Activated naive CD8-positive, alpha-beta T cell treated with anti-CD3 and anti-CD28 coated beads for 36 hours (primary cell): ENCODE results near the gene HES5. TPM values are rescaled to one million over a fixed set of nuclear protein-coding genes. Genes with fewer than 3 reads are reported as not detected.
A peak's percentile ranks its signal among the peaks of the same experiment; 100 is the strongest.

Experiments used
- DNase-seq: peaks from one replicate; pipeline ENCODE4 v3.0.0; 2021
- H3K27ac Mint-ChIP-seq: one replicate; pipeline ENCODE4 v1.8.0; 2022; ENCODE audit warnings: mild to moderate bottlenecking, moderate library complexity, mixed read lengths
- H3K27me3 Mint-ChIP-seq: one replicate; pipeline ENCODE4 v1.8.0; 2022; ENCODE audit warnings: mild to moderate bottlenecking, mixed read lengths
- H3K36me3 Mint-ChIP-seq: one replicate; pipeline ENCODE4 v1.8.0; 2021; ENCODE audit warnings: mild to moderate bottlenecking, mixed read lengths
- H3K4me1 Mint-ChIP-seq: one replicate; pipeline ENCODE4 v1.8.0; 2021; ENCODE audit warnings: mixed read lengths
- H3K4me3 Mint-ChIP-seq: one replicate; pipeline ENCODE4 v1.8.0; 2022; ENCODE audit warnings: mild to moderate bottlenecking, moderate library complexity, mixed read lengths
- H3K9me3 Mint-ChIP-seq: one replicate; pipeline ENCODE4 v1.8.0; 2022; ENCODE audit warnings: mixed read lengths
- total RNA-seq, 2 experiments: library from RNA; stranded (reverse); gene quantifications; one replicate each; pipeline ENCODE4 v1.2.3, GENCODE V29; 2021

The HES5 gene
- total RNA-seq, 2 experiments from 2014 or later: 0.28 TPM; not detected in 1

DNA sequence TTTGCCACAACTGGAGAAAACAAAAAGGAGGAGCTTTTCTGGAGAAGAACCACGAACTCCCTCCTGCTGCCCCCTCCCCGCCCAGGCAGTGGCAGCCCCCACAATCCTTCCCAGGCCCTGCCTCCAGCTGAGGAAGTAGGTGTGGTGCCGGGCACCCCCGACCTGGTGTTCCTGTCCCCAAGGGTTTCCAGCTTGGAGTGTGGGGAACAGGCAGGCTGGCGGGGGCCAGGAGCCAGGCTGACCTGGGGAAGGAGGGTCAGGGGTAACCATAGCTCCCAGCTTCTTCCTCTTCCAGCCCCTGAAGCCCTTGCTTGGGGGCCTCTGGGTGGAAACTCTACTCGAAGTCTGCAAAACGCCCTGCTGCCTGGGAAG lies 4.2 kb upstream of the HES5 start:
- DNase-seq: no peak
- Mint-ChIP-seq H3K9me3 (no peaks in the 10 kb centered on the region), H3K4me1 (peaks cover 2% of the 10 kb centered on the region), H3K27ac (no peak overlapping the region), H3K4me3 (no peak overlapping the region), H3K36me3 (no peaks in the 10 kb centered on the region), H3K27me3 (peaks cover 6% of the 10 kb centered on the region)

DNA sequence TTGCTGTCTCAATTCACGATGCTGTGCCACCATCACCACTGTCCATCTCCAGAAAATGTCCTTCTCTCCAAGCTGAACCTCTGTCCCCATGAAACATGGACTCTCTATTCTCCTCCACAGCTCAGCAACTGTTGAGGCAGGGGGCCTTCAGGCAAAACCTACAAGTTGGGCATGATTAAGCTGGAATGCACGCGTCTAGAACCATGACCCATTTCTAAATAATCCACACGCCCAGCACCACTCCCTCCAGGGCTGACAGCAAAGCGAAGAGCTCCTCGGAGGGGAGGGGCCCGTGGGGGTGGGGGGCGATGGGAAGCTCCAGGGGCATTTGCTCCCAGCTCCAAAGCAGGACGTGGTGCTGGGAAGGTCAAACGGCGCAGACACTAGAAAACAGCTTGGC lies 3.3 kb upstream of the HES5 start:
- no peak for DNase-seq
- H3K4me1 Mint-ChIP-seq: peaks cover 10% of the 10 kb centered on the region

DNA sequence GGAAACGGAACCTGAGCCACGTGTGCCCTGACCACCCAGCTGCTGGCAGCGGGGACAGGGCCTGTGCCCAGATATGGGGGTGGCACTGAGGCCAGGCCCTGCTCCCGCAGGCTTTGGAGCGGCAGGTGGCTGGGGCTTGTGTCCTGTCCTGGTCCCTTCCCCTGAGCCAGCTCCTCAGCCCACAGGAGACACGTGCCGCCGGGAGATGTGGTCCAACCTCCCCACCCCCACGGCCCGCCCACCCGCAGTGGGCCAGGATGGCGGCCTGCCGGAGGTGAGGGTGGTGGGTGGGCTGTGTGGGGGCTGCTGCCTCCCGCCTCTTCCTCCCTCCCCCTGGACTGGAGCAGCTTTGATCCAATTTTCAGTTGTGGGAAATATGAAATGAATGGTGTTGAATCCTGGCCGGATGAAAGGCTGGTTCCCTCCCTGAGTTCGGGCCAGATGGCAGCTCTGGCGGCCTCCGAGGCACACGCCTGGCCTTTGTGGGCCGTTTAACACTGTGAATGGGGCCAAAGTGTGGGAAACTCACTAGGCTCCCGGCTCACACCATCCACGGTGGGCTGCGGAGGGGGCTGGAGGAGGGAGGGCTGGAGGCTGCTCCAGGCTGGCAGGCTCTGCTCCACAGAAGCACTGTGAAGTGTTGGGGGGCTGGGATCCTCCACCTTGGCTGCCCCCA lies 2.6 kb upstream of the HES5 start:
- H3K27me3 Mint-ChIP-seq: peaks cover 6% of the 10 kb centered on the region
- no peaks in the 10 kb centered on the region for H3K36me3 Mint-ChIP-seq
- peaks cover 10% of the 10 kb centered on the region for H3K4me1 Mint-ChIP-seq
- H3K9me3 Mint-ChIP-seq: no peaks in the 10 kb centered on the region
- H3K27ac Mint-ChIP-seq: no peak overlapping the region
- DNase-seq: no peak
- H3K4me3 Mint-ChIP-seq: no peak overlapping the region

More for the DNA sequence above, 3.3 kb upstream of the HES5 start:
- no peaks in the 10 kb centered on the region for H3K36me3 Mint-ChIP-seq
- H3K4me3 Mint-ChIP-seq: no peak overlapping the region
- no peak overlapping the region for H3K27ac Mint-ChIP-seq
- H3K27me3 Mint-ChIP-seq: peaks cover 6% of the 10 kb centered on the region
- H3K9me3 Mint-ChIP-seq: no peaks in the 10 kb centered on the region

DNA sequence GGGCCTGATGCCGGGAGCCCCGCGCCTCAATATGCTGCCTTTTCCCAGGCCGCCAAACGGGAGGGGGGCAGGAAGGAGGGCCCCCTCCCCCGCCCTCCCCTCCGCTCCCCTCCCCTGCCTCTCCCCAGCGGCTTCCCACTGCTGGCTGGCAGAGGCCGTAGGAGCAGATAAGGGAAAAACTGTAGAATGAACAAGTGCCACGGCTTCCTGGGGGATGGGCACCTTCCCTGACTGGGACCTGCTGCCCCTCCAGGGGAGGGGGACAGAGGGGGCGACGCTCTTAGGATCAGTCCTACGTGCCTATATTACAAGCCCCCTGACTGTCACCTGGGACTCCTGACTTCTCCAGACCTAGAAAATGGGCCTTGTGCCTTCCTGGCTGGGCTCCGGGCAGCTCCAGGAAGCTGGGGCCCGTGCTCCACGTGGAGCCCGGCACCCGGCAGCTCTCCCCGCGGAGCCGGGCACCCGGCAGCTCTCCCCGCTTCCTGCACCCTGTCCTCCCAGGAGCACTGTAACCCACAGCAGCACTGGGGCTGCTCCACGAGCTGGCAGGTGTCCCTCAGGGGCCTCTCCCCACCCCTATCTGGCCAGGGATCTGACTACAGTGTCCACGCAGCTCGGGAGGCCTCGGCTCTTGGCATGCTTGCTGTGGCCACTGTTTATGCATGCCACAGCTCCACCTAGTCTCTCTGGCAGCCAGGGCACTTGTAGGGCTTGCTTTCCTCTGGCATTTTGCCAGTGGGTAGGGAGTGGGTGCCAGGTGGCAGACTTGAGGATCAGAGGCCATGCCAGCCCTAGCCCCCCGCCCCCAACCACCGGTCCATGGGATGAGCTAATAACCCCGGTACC lies 674 bp upstream of the HES5 start:
- peak overlapping the region; percentile 37 for H3K4me3 Mint-ChIP-seq
- H3K36me3 Mint-ChIP-seq: no peaks in the 10 kb centered on the region
- H3K27me3 Mint-ChIP-seq: peaks cover 6% of the 10 kb centered on the region
- H3K4me1 Mint-ChIP-seq: peaks cover 17% of the 10 kb centered on the region
- no peak overlapping the region for H3K27ac Mint-ChIP-seq
- DNase-seq: no peak
- no peaks in the 10 kb centered on the region for H3K9me3 Mint-ChIP-seq

DNA sequence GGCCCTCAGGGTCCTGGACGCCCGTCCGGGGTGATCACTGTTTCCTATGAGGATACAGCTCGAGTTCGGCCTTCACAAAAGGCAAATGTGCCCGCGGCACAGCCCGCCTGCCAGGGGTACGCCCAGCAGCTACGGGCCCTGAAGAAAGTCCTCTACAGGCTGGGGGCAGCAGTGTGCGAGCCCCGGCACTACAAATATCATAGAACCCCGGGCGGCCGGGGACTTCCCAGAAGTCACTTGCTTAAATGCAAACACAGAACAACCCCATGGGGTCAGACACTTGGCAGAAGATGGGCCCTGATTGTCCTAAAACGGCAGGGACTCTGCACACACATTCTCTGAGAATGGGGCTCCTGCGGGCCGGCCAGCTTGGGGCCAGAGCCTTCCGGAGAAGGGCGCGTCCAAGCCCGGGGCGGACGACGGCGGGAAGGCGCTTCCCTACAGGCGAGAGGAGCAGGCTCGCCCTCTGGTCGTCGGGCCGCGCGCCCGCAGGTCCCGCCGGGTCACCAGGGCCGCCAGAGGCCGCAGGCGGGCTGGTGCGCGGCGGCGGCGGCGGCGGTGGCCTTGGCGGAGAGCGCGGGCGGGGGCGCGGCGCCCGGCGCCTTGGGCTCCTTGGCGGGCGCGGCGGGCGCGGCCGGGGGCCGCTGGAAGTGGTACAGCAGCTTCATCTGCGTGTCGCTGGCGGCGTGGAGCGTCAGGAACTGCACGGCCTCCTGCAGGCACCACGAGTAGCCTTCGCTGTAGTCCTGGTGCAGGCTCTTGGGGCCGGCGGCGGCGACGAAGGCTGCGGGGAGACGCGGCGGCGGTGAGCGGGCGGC lies 888 bp downstream of the HES5 start:
- Mint-ChIP-seq H3K4me1 (peaks cover 28% of the 10 kb centered on the region), H3K4me3 (peak overlapping the region; percentile 74), H3K27ac (peak overlapping the region; percentile 51), H3K27me3 (peaks cover 6% of the 10 kb centered on the region), H3K36me3 (peaks cover 5% of the 10 kb centered on the region), H3K9me3 (no peaks in the 10 kb centered on the region)
- peak; percentile 63 for DNase-seq

DNA sequence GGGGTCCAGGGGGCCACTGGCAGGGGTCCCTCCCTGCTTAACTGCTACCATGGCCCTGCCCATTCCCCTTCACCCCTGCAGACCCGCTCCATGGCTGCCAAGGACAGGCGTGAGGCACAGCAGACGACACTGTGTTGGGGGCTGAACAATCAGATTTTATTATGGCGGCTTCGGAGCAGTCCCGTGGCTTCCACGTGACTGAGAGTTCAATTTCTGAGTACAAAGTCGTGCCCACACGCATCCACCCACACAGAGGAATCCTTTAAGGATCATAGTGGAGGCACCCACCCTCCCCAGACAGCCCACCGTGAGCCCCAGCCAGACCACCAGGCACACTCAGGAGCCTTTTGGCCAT lies 1.5 kb downstream of the HES5 start:
- H3K4me3 Mint-ChIP-seq: peak overlapping the region; percentile 74
- H3K27ac Mint-ChIP-seq: no peak overlapping the region
- DNase-seq: no peak
- peaks cover 6% of the 10 kb centered on the region for H3K27me3 Mint-ChIP-seq
- peaks cover 32% of the 10 kb centered on the region for H3K4me1 Mint-ChIP-seq
- peaks cover 5% of the 10 kb centered on the region for H3K36me3 Mint-ChIP-seq
- H3K9me3 Mint-ChIP-seq: no peaks in the 10 kb centered on the region

DNA sequence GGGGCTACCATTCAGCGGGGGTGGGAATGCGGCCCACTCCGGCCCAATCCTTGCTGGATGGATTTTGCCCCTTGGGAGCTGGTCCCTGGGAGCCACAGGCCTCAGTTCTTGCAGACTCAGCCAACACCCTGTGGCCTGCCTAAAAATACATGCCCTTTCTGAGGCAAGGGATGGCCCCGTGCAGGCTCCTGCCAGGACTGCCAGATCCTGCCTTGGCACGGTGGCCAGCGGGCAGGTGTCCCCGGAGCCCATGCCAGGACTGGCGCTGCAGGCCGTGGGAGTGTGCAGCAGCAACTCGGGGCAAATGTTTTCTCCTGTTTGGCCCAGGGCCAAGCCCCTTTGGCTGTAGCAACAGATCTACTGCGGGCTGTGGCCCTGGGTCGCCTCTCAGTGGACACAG lies 2.0 kb downstream of the HES5 start:
- Mint-ChIP-seq H3K36me3 (peaks cover 7% of the 10 kb centered on the region), H3K27ac (no peak overlapping the region), H3K4me1 (peaks cover 38% of the 10 kb centered on the region)

DNA sequence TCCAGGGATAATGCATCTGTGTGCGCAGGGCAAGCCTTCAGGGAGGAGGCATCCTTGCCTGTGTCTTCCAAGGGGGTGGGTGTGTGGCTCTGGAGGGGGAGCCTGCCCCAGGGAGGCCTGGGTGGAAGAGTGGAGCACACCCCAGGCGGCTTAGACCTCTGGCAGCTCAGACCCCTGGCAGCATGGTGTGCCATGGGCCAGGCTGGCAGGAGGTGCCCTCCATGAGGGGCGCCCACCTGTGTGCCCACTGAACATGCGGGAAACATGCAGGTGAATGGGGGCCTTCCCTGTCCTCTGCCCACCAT lies 2.6 kb downstream of the HES5 start:
- Mint-ChIP-seq H3K4me1 (peaks cover 43% of the 10 kb centered on the region), H3K4me3 (no peak overlapping the region), H3K36me3 (peaks cover 8% of the 10 kb centered on the region), H3K9me3 (no peaks in the 10 kb centered on the region), H3K27me3 (peaks cover 6% of the 10 kb centered on the region), H3K27ac (no peak overlapping the region)
- no peak for DNase-seq

More for the DNA sequence above, 2.0 kb downstream of the HES5 start:
- no peak overlapping the region for H3K4me3 Mint-ChIP-seq
- DNase-seq: no peak
- H3K9me3 Mint-ChIP-seq: no peaks in the 10 kb centered on the region
- peaks cover 6% of the 10 kb centered on the region for H3K27me3 Mint-ChIP-seq

DNA sequence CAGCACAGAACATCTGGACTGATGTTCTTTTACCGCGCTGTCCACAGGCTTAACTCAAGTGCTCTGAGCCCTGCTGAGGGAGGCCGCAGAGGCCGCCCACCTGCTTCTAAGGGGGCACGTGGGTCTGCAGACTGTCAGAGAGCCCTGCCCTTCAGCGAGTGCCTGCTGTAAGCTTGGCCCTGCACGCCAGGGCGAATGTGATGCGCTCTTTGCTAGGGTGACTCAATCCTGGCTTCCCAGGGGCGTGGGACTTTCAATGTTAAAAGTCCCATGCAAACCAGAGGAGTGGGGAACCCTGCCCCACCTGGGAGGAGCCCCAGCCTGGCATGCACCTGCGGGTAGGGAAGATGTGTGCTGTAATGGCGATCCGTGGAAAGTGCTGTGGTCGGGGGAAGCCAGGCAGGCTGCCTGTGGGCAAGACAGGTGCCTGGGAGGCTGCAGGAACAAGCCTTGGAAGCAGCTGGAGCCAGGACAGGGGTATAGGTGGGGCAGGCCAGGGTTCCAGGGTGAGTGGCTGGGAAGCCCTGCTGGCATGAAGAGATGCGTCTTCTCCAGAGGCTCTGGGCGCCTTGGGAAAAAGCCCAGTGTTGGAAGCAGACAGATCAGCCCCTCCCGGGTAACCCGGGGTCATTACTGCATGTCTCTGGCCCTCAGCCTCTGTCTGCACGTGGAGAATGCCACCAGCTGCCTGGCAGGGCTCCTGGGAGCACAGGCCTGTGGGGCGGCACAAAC lies 3.1 kb downstream of the HES5 start:
- H3K4me3 Mint-ChIP-seq: peak overlapping the region; percentile 46
- peak overlapping the region; percentile 80 for H3K27ac Mint-ChIP-seq
- DNase-seq: peak; percentile 85
- H3K4me1 Mint-ChIP-seq: peaks cover 46% of the 10 kb centered on the region
- peaks cover 10% of the 10 kb centered on the region for H3K36me3 Mint-ChIP-seq
- peaks cover 6% of the 10 kb centered on the region for H3K27me3 Mint-ChIP-seq
- no peaks in the 10 kb centered on the region for H3K9me3 Mint-ChIP-seq

DNA sequence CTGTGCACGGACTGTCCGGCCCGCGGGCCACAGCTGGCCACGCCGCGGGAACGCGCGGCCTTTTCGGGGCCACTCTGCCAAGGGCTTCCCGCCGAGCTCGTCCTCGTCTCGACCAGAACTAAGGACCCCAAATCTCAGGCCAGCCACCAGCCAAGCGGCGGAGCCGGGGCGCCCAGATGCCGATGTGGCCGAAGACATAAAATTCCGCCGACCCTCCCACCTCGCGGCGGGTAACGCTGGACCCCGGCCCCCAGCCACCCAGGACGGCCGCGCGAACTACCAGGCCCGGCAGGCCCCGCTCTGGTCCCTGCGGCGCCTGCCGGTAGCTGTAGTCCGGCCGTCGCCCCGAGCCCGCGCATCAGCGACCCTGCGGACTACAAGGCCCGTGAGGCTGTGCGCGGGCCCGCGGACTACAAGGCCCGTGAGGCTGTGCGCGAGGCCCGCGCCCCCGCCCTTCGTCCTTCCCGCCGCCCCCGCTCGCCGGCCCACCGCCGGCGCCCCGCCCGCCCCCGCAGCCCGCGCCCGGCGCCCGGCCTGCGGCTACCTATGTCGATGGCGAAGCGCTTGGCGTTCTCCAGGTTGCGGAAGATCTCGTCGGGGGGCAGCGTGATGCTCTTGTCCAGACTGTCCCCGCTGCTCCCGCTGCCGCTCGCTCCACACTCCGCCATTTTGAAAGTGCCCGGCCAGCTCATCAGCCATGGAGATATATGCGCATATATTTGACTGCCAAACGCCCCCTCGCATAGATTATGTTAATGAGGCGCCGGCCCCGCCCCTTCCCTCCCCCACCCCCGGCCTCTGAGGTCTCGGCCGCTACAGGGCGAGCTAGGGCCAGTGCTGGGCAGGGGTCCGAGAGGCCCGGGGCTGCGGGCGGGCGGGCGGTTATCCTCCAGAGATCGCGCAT lies 3.9 kb downstream of the HES5 start, which contains the start of gene PANK4:
TSS of gene PANK4 (minus strand) at position 677 of the 904 bp plus-strand sequence. CDS start at position 668, 9 bp downstream.
- H3K4me3 Mint-ChIP-seq: peak within 1 kb of the TSS; percentile 84
- peak; percentile 94 for DNase-seq
- H3K27ac Mint-ChIP-seq: peak within 1 kb of the TSS; percentile 98
- H3K4me1 Mint-ChIP-seq: peaks cover 46% of the 10 kb centered on the region
- H3K36me3 Mint-ChIP-seq: peaks cover 10% of the 10 kb centered on the region
- peaks cover 6% of the 10 kb centered on the region for H3K27me3 Mint-ChIP-seq
- no peaks in the 10 kb centered on the region for H3K9me3 Mint-ChIP-seq

DNA sequence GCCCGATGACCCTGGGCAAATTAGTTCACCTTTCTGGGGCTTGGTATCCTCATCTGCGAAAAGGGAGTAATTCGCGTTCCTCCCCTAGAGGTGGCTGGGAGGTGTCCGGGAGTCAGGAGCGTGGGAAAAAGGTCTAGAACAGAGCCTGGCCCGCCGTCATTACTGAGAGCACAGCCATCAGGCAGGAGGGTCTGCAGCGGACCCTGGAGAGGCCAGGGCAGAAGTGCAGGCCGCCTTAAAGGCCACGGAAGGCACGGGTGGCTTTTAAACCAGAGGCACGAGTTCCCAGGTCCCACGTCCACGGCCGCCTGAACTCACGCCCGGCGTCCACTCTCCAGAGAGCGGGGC lies 4.5 kb downstream of the HES5 start:
- H3K4me3 Mint-ChIP-seq: peak overlapping the region; percentile 84
- peak overlapping the region; percentile 98 for H3K27ac Mint-ChIP-seq

DNA sequence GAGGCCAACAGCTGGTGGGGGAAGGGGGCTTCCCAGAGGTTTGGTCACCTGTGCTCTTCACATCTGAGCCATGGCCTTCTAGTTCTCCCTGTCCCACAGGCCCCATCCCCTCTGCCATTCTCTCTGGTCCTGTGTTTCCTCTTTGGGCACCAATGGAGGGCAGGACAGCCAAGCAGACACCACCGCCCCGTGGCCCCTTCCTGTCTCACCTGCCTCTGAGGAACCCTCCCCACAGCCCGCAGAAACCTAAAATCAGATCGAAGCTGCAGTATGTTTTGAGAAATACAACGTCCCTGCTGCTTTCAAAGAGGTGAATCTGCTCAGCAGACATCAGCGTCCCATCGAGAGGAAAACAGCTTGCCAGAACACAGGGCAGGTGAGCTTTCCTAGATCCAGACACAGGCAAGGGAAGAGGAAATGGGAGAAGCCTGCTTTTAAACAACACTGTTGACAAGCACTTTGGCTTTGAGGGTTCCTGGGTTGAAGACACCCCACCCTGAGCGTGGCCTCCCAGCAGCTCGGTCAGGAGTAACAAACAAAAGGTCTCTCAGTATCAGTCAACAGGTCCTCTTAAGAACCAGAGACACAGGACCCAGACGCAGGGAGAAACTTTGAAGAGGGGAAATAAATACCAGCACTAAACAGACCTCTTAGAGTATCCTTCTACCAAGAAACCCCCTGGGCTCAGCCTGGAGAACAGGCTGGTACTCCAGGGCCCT lies 6.0 kb downstream of the HES5 start:
- peak overlapping the region; percentile 98 for H3K27ac Mint-ChIP-seq
- no peak for DNase-seq
- H3K4me3 Mint-ChIP-seq: peak overlapping the region; percentile 84
- no peaks in the 10 kb centered on the region for H3K27me3 Mint-ChIP-seq
- H3K36me3 Mint-ChIP-seq: peaks cover 12% of the 10 kb centered on the region
- no peaks in the 10 kb centered on the region for H3K9me3 Mint-ChIP-seq
- peaks cover 44% of the 10 kb centered on the region for H3K4me1 Mint-ChIP-seq

More for the DNA sequence above, 4.5 kb downstream of the HES5 start:
- Mint-ChIP-seq H3K27me3 (peaks cover under 1% of the 10 kb centered on the region), H3K9me3 (no peaks in the 10 kb centered on the region), H3K36me3 (peaks cover 10% of the 10 kb centered on the region), H3K4me1 (peaks cover 46% of the 10 kb centered on the region)
- DNase-seq: no peak

DNA sequence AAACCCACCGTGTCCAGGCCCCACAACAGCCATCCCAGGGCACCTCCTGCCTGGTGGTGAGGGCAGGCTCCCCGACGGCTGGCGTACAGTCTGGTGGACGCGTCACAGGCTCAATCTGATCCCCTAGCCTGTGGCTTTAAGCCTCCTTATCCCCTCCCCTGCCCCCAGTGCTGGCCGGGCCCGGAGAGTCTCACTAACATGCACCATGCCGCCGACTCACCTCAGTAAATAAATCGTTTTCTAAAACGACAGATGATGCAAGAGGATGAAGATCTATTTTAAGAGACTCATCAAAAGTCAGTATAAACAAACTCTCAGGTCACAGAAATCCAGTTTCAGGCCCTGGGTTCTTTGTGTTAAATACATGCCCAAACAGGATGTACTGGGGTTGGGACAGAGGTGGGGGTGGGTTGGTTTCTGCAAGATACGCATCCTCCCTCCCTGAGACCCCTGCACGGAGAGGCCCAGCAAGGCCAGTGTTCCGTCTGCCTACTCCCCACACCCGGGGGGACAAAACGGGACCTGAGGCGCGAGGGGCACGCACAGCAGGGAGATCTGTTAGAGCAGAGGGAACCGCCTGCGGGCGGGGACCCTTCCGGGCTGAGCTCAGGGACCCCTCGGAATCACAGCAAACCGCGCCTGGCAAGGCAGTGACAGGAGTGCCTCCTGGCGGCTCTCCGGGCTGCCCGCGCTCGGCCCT lies 6.7 kb downstream of the HES5 start:
- no peaks in the 10 kb centered on the region for H3K27me3 Mint-ChIP-seq
- DNase-seq: peak; percentile 71
- peak overlapping the region; percentile 98 for H3K27ac Mint-ChIP-seq

More for the DNA sequence above, 6.7 kb downstream of the HES5 start:
- Mint-ChIP-seq H3K4me3 (peak overlapping the region; percentile 84), H3K9me3 (no peaks in the 10 kb centered on the region), H3K36me3 (peaks cover 16% of the 10 kb centered on the region), H3K4me1 (peaks cover 38% of the 10 kb centered on the region)
